Measurements from ENCODE around the gene ALMS1. TPM values are rescaled to one million over a fixed set of nuclear protein-coding genes. Genes with fewer than 3 reads are reported as not detected.
"Not testable (repeated sequence)": the region's sequence is repeated elsewhere in the genome, so short reads cannot be mapped to it uniquely, and the experiment has no call there.

Gene ALMS1
- total RNA-seq, 2 donors from 2014 or later, result 34.2 to 44.5 TPM

DNA sequence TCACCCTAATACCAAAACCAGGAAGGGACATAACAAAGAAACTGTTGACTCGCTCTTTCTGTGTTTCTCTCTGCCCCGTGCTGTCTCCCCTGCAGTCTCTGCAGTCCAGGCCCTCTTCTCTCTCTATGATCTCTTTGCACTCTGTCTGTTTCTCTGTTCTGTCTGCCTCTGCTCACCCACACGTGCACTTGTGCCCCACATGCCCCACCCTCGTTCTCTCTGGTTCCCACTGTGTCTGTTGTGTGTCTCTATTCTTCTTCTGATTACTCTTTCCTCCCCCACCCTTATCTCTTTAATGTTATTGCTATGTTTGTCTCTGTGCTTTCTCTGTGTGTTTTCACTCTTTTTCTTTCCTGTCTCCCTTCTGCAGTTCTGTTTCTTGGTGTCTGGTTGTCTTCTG is 202.5 kb downstream of the ALMS1 start:
- TF ChIP-seq, protein P1, sequence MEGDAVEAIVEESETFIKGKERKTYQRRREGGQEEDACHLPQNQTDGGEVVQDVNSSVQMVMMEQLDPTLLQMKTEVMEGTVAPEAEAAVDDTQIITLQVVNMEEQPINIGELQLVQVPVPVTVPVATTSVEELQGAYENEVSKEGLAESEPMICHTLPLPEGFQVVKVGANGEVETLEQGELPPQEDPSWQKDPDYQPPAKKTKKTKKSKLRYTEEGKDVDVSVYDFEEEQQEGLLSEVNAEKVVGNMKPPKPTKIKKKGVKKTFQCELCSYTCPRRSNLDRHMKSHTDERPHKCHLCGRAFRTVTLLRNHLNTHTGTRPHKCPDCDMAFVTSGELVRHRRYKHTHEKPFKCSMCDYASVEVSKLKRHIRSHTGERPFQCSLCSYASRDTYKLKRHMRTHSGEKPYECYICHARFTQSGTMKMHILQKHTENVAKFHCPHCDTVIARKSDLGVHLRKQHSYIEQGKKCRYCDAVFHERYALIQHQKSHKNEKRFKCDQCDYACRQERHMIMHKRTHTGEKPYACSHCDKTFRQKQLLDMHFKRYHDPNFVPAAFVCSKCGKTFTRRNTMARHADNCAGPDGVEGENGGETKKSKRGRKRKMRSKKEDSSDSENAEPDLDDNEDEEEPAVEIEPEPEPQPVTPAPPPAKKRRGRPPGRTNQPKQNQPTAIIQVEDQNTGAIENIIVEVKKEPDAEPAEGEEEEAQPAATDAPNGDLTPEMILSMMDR (IDR thresholded peaks at IDR 0.05), result no peak
- Histone ChIP-seq H3K36me3 (replicated peaks in 1 of 2; ENCODE audit: insufficient read depth in 1 of 2, low read depth in 2 of 2) (no peaks in the 10 kb centered on the region), H3K4me1 (no peaks in the 10 kb centered on the region), H3K27me3 (no peaks in the 10 kb centered on the region), H3K9me3 (no peaks in the 10 kb centered on the region), H3K27ac (no peak overlapping the region), H3K4me3 (no peak overlapping the region)
- intact Hi-C loops (cut with DNase I), result no loop called here
- no peak for ATAC-seq
- WGBS, 2 donors, result 71 to 76% methylated on average over 4 of the region's 4 CpGs
- no peak for DNase-seq

- ATAC-seq (no peak), DNase-seq (no peak)
- TF ChIP-seq POLR2A (IDR thresholded peaks at IDR 0.05), result no peak
- TF ChIP-seq, protein P1 (IDR thresholded peaks at IDR 0.05), result no peak
- H3K9me3 ChIP-seq, result no peaks in the 10 kb centered on the region
- no peaks in the 10 kb centered on the region for H3K4me1 ChIP-seq
- no peaks in the 10 kb centered on the region for H3K36me3 ChIP-seq (replicated peaks in 1 of 2; ENCODE audit: insufficient read depth in 1 of 2, low read depth in 2 of 2)
- no peak overlapping the region for H3K4me3 ChIP-seq
- no peak overlapping the region for H3K27ac ChIP-seq
- no peaks in the 10 kb centered on the region for H3K27me3 ChIP-seq
- WGBS, 2 donors, result 94 to 98% methylated on average over 2 of the region's 2 CpGs
- intact Hi-C loops (cut with DNase I), result no loop called here
Measured at GRCh38 chr2:73593680-73594079, 208.0 kb downstream of the ALMS1 start.

DNA sequence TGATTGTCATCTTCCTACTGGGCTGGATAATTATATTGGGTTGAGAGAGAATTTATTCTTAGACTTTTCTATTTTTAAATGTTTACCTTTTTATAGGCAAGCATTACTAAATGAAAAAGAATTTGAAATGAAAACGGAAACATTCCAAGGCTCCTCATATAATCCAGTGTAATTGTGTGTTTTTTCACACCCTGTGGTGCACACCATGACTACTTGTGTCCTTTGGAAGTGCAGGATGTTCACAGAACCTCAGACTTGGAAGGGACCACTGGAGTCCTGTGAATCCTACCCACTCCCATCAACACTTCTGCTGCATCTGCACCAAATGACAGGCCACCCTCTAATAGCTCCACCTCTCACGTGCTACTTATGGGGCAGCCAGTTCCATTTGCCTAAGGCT is 208.6 kb downstream of the ALMS1 start:
- no peak for ATAC-seq
- 87 to 91% methylated on average over 2 of the region's 2 CpGs for WGBS, 2 donors

DNA sequence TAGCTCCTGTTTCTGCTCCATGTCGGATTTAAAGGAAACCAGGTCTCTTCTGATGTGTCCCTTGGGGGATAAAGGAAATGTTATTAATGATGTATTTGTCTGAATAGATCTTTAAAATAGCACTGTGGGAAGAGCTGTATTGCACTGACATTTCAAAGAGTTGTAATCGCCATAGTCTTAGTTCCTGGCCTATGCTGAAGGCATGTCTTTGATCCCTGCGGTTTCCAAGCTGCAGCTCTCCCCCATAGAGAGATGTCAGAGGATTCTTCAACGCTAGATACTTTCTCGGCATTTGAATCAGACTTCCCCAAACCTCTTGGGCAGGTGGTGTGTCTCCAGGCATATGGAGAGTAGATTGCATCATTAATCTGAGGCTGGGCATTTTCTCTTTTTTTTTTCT is 216.1 kb downstream of the ALMS1 start:
- H3K4me1 ChIP-seq, result no peaks in the 10 kb centered on the region
- H3K9me3 ChIP-seq, result no peaks in the 10 kb centered on the region
- H3K36me3 ChIP-seq (replicated peaks in 1 of 2; ENCODE audit: insufficient read depth in 1 of 2, low read depth in 2 of 2), result peaks cover 0 to 4% of the 10 kb centered on the region in 2 donors
- ATAC-seq, result no peak
- WGBS, 2 donors, result 95 to 98% methylated on average over 5 of the region's 5 CpGs
- intact Hi-C loops (cut with DNase I), result no loop called here
- no peaks in the 10 kb centered on the region for H3K27me3 ChIP-seq
- H3K4me3 ChIP-seq, result no peak overlapping the region
- no peak overlapping the region for H3K27ac ChIP-seq
- DNase-seq, result no peak
- TF ChIP-seq POLR2A (IDR thresholded peaks at IDR 0.05), result no peak
- TF ChIP-seq, protein P1 (IDR thresholded peaks at IDR 0.05), result no peak

More for the DNA sequence above, 208.6 kb downstream of the ALMS1 start:
- Histone ChIP-seq H3K27me3 (no peaks in the 10 kb centered on the region), H3K4me3 (no peak overlapping the region), H3K36me3 (replicated peaks in 1 of 2; ENCODE audit: insufficient read depth in 1 of 2, low read depth in 2 of 2) (no peaks in the 10 kb centered on the region), H3K27ac (no peak overlapping the region), H3K4me1 (no peaks in the 10 kb centered on the region), H3K9me3 (no peaks in the 10 kb centered on the region)
- no peak for DNase-seq
- TF ChIP-seq, protein P1 (IDR thresholded peaks at IDR 0.05), result no peak
- TF ChIP-seq POLR2A (IDR thresholded peaks at IDR 0.05), result no peak
- intact Hi-C loops (cut with DNase I), result no loop called here

GRCh38 chr2:73603099-73603588 is 217.5 kb downstream of the ALMS1 start:
- intact Hi-C loops (cut with DNase I); H3K9me3 ChIP-seq; H3K27ac ChIP-seq; H3K36me3 ChIP-seq (replicated peaks in 1 of 2; ENCODE audit: insufficient read depth in 1 of 2, low read depth in 2 of 2); DNase-seq; H3K4me3 ChIP-seq; ATAC-seq; H3K27me3 ChIP-seq; H3K4me1 ChIP-seq: not testable (repeated sequence)
- 86 to 89% methylated on average over 4 of the region's 4 CpGs for WGBS, 2 donors

GRCh38 chr2:73604589-73604988 is 219.0 kb downstream of the ALMS1 start:
- H3K36me3 ChIP-seq (replicated peaks in 1 of 2; ENCODE audit: insufficient read depth in 1 of 2, low read depth in 2 of 2); H3K9me3 ChIP-seq; H3K27me3 ChIP-seq; H3K4me3 ChIP-seq; H3K27ac ChIP-seq; DNase-seq; ATAC-seq; intact Hi-C loops (cut with DNase I); H3K4me1 ChIP-seq: not testable (repeated sequence)
- 84 to 86% methylated on average over 2 of the region's 2 CpGs for WGBS, 2 donors
